ENCODE data around the gene SLC16A6.

DNA sequence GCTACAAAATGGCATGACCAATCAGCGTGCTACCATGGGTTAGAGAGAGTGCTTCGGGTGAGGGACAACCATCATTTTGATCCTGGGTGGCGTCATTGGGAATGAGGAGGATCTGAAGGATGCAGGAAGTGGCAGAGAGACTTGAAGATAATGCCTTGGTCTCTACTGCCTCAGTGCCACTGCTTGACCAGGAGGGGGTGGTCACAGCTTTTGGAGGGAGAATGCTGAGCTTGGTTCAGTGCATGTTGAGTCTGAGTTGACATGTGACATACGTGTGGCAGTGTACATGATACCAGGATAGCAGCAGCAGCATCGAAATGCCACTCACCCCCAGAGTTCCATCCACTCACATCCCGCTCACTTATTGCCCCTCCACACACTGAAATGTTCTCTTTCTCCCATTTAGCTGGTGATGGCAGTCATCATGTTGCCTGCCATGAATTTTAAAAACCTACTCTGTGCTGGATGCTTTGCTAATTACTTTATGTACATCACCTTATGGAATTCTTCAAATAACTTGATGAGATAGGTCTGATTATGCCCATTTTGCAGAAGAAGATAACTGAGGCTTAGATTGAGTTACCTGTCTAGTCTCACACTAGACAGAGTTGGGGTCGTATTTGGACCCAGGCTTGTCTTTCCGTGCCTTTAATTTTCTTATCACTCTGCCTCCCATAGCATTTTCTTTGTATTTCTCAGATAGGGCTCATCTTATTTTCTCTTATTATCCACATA is 37.1 kb upstream of the SLC16A6 start:
- TF ChIP-seq, protein P1, sequence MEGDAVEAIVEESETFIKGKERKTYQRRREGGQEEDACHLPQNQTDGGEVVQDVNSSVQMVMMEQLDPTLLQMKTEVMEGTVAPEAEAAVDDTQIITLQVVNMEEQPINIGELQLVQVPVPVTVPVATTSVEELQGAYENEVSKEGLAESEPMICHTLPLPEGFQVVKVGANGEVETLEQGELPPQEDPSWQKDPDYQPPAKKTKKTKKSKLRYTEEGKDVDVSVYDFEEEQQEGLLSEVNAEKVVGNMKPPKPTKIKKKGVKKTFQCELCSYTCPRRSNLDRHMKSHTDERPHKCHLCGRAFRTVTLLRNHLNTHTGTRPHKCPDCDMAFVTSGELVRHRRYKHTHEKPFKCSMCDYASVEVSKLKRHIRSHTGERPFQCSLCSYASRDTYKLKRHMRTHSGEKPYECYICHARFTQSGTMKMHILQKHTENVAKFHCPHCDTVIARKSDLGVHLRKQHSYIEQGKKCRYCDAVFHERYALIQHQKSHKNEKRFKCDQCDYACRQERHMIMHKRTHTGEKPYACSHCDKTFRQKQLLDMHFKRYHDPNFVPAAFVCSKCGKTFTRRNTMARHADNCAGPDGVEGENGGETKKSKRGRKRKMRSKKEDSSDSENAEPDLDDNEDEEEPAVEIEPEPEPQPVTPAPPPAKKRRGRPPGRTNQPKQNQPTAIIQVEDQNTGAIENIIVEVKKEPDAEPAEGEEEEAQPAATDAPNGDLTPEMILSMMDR (IDR thresholded peaks at IDR 0.05): peak in 1 of 12 donors; percentile 7
- no peak for TF ChIP-seq POLR2A (IDR thresholded peaks at IDR 0.05)
